Transverse colon (tissue), 4 donors: ENCODE results near the gene MARS1.
"Not testable (repeated sequence)": the region's sequence is repeated elsewhere in the genome, so short reads cannot be mapped to it uniquely, and the experiment has no call there.

Source experiments
- POLR2AphosphoS5 ChIP-seq, 3 donors: sonication (generic); formaldehyde crosslinking; IDR thresholded peaks; one replicate each; pipeline ENCODE4 v1.6.1; 2016; ENCODE audit warnings: antibody characterized with exemption in 3 of 3
- TF ChIP-seq, protein P1 (sequence below), 5 experiments: fragments of 200-600 bp in 3 of 5; fragments of 450-650 bp in 2 of 5; sonication (generic) in 3 of 5; IDR thresholded peaks; 1 replicate in 2 of 5; 2 replicates in 3 of 5; pipeline ENCODE4 v1.5.1; 2016 to 2017; ENCODE audit warnings: antibody characterized with exemption in 5 of 5, inconsistent platforms in 3 of 5, mild to moderate bottlenecking in 2 of 5, moderate library complexity in 1 of 5

- TF ChIP-seq, protein P1, sequence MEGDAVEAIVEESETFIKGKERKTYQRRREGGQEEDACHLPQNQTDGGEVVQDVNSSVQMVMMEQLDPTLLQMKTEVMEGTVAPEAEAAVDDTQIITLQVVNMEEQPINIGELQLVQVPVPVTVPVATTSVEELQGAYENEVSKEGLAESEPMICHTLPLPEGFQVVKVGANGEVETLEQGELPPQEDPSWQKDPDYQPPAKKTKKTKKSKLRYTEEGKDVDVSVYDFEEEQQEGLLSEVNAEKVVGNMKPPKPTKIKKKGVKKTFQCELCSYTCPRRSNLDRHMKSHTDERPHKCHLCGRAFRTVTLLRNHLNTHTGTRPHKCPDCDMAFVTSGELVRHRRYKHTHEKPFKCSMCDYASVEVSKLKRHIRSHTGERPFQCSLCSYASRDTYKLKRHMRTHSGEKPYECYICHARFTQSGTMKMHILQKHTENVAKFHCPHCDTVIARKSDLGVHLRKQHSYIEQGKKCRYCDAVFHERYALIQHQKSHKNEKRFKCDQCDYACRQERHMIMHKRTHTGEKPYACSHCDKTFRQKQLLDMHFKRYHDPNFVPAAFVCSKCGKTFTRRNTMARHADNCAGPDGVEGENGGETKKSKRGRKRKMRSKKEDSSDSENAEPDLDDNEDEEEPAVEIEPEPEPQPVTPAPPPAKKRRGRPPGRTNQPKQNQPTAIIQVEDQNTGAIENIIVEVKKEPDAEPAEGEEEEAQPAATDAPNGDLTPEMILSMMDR (IDR thresholded peaks at IDR 0.05), result not testable (repeated sequence)
- TF ChIP-seq POLR2AphosphoS5 (IDR thresholded peaks at IDR 0.05), result not testable (repeated sequence)
Measured at GRCh38 chr12:57517718-57518117, 29.9 kb downstream of the MARS1 start.
